PC-9 (cell line): ENCODE measurements around the gene APBA3.

Experiments
- EZH2 ChIP-seq: fragments of 200-600 bp; sonication (generic); IDR thresholded peaks from 2 replicates; pipeline ENCODE4 v1.8.0; 2017; ENCODE audit warnings: antibody characterized with exemption, low read depth
- TF ChIP-seq, protein P1 (sequence below): fragments of 200-600 bp; sonication (generic); conservative IDR thresholded peaks from 2 replicates; pipeline ENCODE4 v1.6.1; 2017; ENCODE audit warnings: mixed run types, antibody characterized with exemption, mild to moderate bottlenecking, moderate library complexity

- TF ChIP-seq, protein P1, sequence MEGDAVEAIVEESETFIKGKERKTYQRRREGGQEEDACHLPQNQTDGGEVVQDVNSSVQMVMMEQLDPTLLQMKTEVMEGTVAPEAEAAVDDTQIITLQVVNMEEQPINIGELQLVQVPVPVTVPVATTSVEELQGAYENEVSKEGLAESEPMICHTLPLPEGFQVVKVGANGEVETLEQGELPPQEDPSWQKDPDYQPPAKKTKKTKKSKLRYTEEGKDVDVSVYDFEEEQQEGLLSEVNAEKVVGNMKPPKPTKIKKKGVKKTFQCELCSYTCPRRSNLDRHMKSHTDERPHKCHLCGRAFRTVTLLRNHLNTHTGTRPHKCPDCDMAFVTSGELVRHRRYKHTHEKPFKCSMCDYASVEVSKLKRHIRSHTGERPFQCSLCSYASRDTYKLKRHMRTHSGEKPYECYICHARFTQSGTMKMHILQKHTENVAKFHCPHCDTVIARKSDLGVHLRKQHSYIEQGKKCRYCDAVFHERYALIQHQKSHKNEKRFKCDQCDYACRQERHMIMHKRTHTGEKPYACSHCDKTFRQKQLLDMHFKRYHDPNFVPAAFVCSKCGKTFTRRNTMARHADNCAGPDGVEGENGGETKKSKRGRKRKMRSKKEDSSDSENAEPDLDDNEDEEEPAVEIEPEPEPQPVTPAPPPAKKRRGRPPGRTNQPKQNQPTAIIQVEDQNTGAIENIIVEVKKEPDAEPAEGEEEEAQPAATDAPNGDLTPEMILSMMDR = no peak
- TF ChIP-seq EZH2 = no peak
These were observed 53.7 kb downstream of the APBA3 start for GRCh38 chr19:3707868-3708206.
